H1 (cell line): Measurements from ENCODE around the gene BBX. TPM values are rescaled to one million over a fixed set of nuclear protein-coding genes. Genes with fewer than 3 reads are reported as not detected.

ENCODE experiments used
- polyA plus RNA-seq, 7 experiments: library from polyadenylated mRNA; depleted of rRNA in 3 of 7; stranded (reverse) in 5 of 7; unstranded in 2 of 7; fragments of >200 nt in 5 of 7; fragments of 200-250 nt in 2 of 7; gene quantifications; 1 replicate in 5 of 7; 2 replicates in 1 of 7; 4 replicates in 1 of 7; pipeline versions ENCODE4 v1.2.1 to v1.2.3, GENCODE V29; 2011 to 2013; ENCODE audit warnings: missing spikeins in 2 of 7, mixed read lengths in 2 of 7
- total RNA-seq: library from RNA; stranded (reverse); fragmentation: NEBNext Ultra II Directional; extraction: Animal tissue kit (Norgen Biotek cat#: 25700); gene quantifications from 2 replicates; pipeline ENCODE4 v1.2.1, GENCODE V29; 2021

The BBX gene
- total and polyA plus RNA-seq, 2 of the 8 experiments (the other 6 are each of a cell fraction or from before 2014, with no cell fraction given) = 11.0 to 42.5 TPM

Other genes with a start within 250 kb of the BBX start
- not detected in 2 replicates for gene CCDC54, start 145.5 kb upstream of the BBX start, total RNA-seq
- not detected in 2 replicates for gene CCDC54, start 145.5 kb upstream of the BBX start, polyA plus RNA-seq (2011; rRNA removed)